HEK293T (cell line): Measurements from ENCODE around the gene ANK3.

Source experiments
- CTBP1 ChIP-seq: fragments of 450-650 bp; IDR thresholded peaks from 2 replicates; pipeline ENCODE4 v1.6.1; 2016; ENCODE audit warnings: borderline replicate concordance
- FOXK2 ChIP-seq: fragments of 450-650 bp; IDR thresholded peaks from 2 replicates; pipeline ENCODE4 v1.6.1; 2016; ENCODE audit warnings: mild to moderate bottlenecking
- SUZ12 ChIP-seq: fragments of 450-650 bp; IDR thresholded peaks from 2 replicates; pipeline ENCODE4 v1.6.1; 2016; ENCODE audit warnings: mild to moderate bottlenecking
- TF ChIP-seq, protein P1 (sequence below): fragments of 450-650 bp; IDR thresholded peaks from 2 replicates; pipeline ENCODE4 v1.6.1; 2016

DNA sequence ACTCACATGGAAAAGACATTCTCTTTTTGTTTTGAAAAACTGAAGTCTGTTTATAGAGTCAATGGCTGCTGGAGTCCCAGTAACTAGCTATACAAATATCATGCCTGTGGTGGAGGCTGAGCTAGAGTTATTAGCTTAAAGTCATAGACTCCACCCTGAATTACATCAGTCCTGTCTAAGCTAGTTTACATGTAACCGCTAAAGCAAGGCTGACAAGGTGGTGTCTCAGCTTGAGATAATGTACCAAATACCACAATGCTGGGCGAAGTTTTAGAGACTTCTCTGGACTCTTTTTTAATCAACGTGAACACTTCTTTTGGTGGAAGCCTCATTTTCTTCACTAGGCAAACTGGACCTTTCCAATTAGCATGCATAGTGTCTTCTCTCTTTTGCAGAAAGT lies 219.4 kb downstream of the ANK3 start:
- TF ChIP-seq, protein P1, sequence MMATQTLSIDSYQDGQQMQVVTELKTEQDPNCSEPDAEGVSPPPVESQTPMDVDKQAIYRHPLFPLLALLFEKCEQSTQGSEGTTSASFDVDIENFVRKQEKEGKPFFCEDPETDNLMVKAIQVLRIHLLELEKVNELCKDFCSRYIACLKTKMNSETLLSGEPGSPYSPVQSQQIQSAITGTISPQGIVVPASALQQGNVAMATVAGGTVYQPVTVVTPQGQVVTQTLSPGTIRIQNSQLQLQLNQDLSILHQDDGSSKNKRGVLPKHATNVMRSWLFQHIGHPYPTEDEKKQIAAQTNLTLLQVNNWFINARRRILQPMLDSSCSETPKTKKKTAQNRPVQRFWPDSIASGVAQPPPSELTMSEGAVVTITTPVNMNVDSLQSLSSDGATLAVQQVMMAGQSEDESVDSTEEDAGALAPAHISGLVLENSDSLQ: no peak
- no peak for TF ChIP-seq FOXK2
- no peak for TF ChIP-seq CTBP1
- TF ChIP-seq SUZ12: no peak
